HG02943 (cell line): ENCODE results near the gene APBB3.

ENCODE experiments used
- ATAC-seq: cut with Tn5 transposase; IDR thresholded peaks from one replicate; pipeline ENCODE4 v1.9.1; 2021; ENCODE audit warnings: mild to moderate bottlenecking, low read depth, moderate library complexity; ENCODE audit not compliant: unreplicated experiment

APBB3 gene

GRCh38 chr5:140576776-140577201 lies 12.4 kb upstream of the APBB3 start:
- ATAC-seq = no peak

- ATAC-seq = no peak
Measured at GRCh38 chr5:140575309-140575708, 10.9 kb upstream of the APBB3 start.

GRCh38 chr5:140574165-140574564 lies 9.8 kb upstream of the APBB3 start:
- ATAC-seq = no peak

GRCh38 chr5:140573683-140574082 lies 9.3 kb upstream of the APBB3 start:
- no peak for ATAC-seq

GRCh38 chr5:140571105-140571504 lies 6.7 kb upstream of the APBB3 start:
- no peak for ATAC-seq

GRCh38 chr5:140570488-140570887 lies 6.1 kb upstream of the APBB3 start:
- ATAC-seq = no peak

GRCh38 chr5:140570058-140570457 lies 5.7 kb upstream of the APBB3 start:
- no peak for ATAC-seq

GRCh38 chr5:140569197-140569596 lies 4.8 kb upstream of the APBB3 start:
- ATAC-seq = peak; percentile 33

GRCh38 chr5:140568443-140569063 lies 4.2 kb upstream of the APBB3 start:
- ATAC-seq = no peak

- no peak for ATAC-seq
Measured at GRCh38 chr5:140567871-140568270, 3.5 kb upstream of the APBB3 start.

- no peak for ATAC-seq
Measured at GRCh38 chr5:140567136-140567818, 2.9 kb upstream of the APBB3 start.

GRCh38 chr5:140566665-140567064 lies 2.3 kb upstream of the APBB3 start:
- no peak for ATAC-seq

GRCh38 chr5:140565780-140566095 lies 1.3 kb upstream of the APBB3 start:
- ATAC-seq = no peak

GRCh38 chr5:140565024-140565779 lies 804 bp upstream of the APBB3 start:
- ATAC-seq = no peak

- ATAC-seq = no peak
Measured at GRCh38 chr5:140563596-140563995, 802 bp downstream of the APBB3 start.

GRCh38 chr5:140561753-140562523 lies 2.5 kb downstream of the APBB3 start:
- ATAC-seq = no peak

- ATAC-seq = no peak
Measured at GRCh38 chr5:140560227-140560626, 4.2 kb downstream of the APBB3 start.

GRCh38 chr5:140558542-140558941 lies 5.9 kb downstream of the APBB3 start:
- ATAC-seq = no peak

GRCh38 chr5:140557965-140558364 lies 6.4 kb downstream of the APBB3 start:
- ATAC-seq = no peak

- ATAC-seq = peak; percentile 94
Measured at GRCh38 chr5:140557136-140557805, 7.1 kb downstream of the APBB3 start, which contains the start of gene SRA1. TSS of gene SRA1 (minus strand) at chr5:140557473. CDS start at chr5:140557452, 21 bp downstream.
